ENCODE results near the gene SFI1. TPM values are rescaled to one million over a fixed set of nuclear protein-coding genes. Genes with fewer than 3 reads are reported as not detected.

The SFI1 gene
- polyA plus RNA-seq, 1 donor (not counting 4 experiments of a cell fraction or from before 2014, with no cell fraction given), result 10.7 TPM

GRCh38 chr22:31575190-31575589 lies 78.9 kb downstream of the SFI1 start:
- Histone ChIP-seq H3K27me3 (ENCODE audit: control insufficient read depth, extremely low read depth, insufficient read depth, low read length) (no peaks in the 10 kb centered on the region), H3K9me1 (ENCODE audit: control insufficient read depth, extremely low read depth, insufficient read depth, low read length) (no peaks in the 10 kb centered on the region), H3K4me1 (ENCODE audit: control insufficient read depth, extremely low read depth, insufficient read depth, low read length) (no peaks in the 10 kb centered on the region), H3K27ac (ENCODE audit: control insufficient read depth, insufficient read depth, low read length) (no peak overlapping the region), H3K4me3 (ENCODE audit: control insufficient read depth in 2 of 3, extremely low read depth in 1 of 3, insufficient read depth in 2 of 3, low read depth in 1 of 3, low read length in 3 of 3) (no peak overlapping the region), H3K9ac (ENCODE audit: control insufficient read depth, extremely low read depth, insufficient read depth, low read length) (no peak overlapping the region), H4K20me1 (ENCODE audit: control insufficient read depth, extremely low read depth, insufficient read depth, low read length) (no peaks in the 10 kb centered on the region), H3K79me2 (ENCODE audit: control insufficient read depth, insufficient read depth, low read length) (no peaks in the 10 kb centered on the region), H3K36me3 (ENCODE audit: control insufficient read depth in 2 of 2, extremely low read depth in 1 of 2, insufficient read depth in 2 of 2, low read length in 2 of 2) (peaks cover 0 to 6% of the 10 kb centered on the region in 2 experiments), H3K9me3 (ENCODE audit: control insufficient read depth, low read depth, low read length) (no peaks in the 10 kb centered on the region), H2AFZ (ENCODE audit: control insufficient read depth, low read length) (no peak overlapping the region), H3K4me2 (ENCODE audit: control insufficient read depth, extremely low read depth, insufficient read depth, low read depth, low read length) (no peak overlapping the region)
- dilution Hi-C loops (cut with MboI; ENCODE audit: extremely low pct_ligation_motif_present, low sequenced_read_pairs), result no loop called here
- no peak for TF ChIP-seq EZH2 (IDR thresholded peaks at IDR 0.05; ENCODE audit: low read length)
- no peak for TF ChIP-seq CTCF (optimal IDR thresholded peaks at IDR 0.05 in 1 of 3, IDR thresholded peaks at IDR 0.05 in 1 of 3, conservative IDR thresholded peaks at IDR 0.05 in 1 of 3; ENCODE audit: extremely low read depth in 1 of 3, insufficient read depth in 2 of 3, low read length in 3 of 3)
- no peak for DNase-seq (ENCODE audit: low read depth, low spot score)
- no peak for FAIRE-seq

GRCh38 chr22:31577711-31578110 lies 81.4 kb downstream of the SFI1 start:
- DNase-seq (ENCODE audit: low read depth, low spot score), result no peak
- Histone ChIP-seq H3K4me2 (ENCODE audit: control insufficient read depth, extremely low read depth, insufficient read depth, low read depth, low read length) (no peak overlapping the region), H2AFZ (ENCODE audit: control insufficient read depth, low read length) (no peak overlapping the region), H3K79me2 (ENCODE audit: control insufficient read depth, insufficient read depth, low read length) (no peaks in the 10 kb centered on the region), H3K4me1 (ENCODE audit: control insufficient read depth, extremely low read depth, insufficient read depth, low read length) (no peaks in the 10 kb centered on the region), H3K27me3 (ENCODE audit: control insufficient read depth, extremely low read depth, insufficient read depth, low read length) (no peaks in the 10 kb centered on the region), H3K36me3 (ENCODE audit: control insufficient read depth in 2 of 2, extremely low read depth in 1 of 2, insufficient read depth in 2 of 2, low read length in 2 of 2) (peaks cover 0 to 6% of the 10 kb centered on the region in 2 experiments), H3K27ac (ENCODE audit: control insufficient read depth, insufficient read depth, low read length) (no peak overlapping the region), H3K9me3 (ENCODE audit: control insufficient read depth, low read depth, low read length) (no peaks in the 10 kb centered on the region), H3K9me1 (ENCODE audit: control insufficient read depth, extremely low read depth, insufficient read depth, low read length) (no peaks in the 10 kb centered on the region), H4K20me1 (ENCODE audit: control insufficient read depth, extremely low read depth, insufficient read depth, low read length) (no peaks in the 10 kb centered on the region), H3K9ac (ENCODE audit: control insufficient read depth, extremely low read depth, insufficient read depth, low read length) (no peak overlapping the region), H3K4me3 (ENCODE audit: control insufficient read depth in 2 of 3, extremely low read depth in 1 of 3, insufficient read depth in 2 of 3, low read depth in 1 of 3, low read length in 3 of 3) (no peak overlapping the region)
- TF ChIP-seq EZH2 (IDR thresholded peaks at IDR 0.05; ENCODE audit: low read length), result no peak
- no peak for TF ChIP-seq CTCF (optimal IDR thresholded peaks at IDR 0.05 in 1 of 3, IDR thresholded peaks at IDR 0.05 in 1 of 3, conservative IDR thresholded peaks at IDR 0.05 in 1 of 3; ENCODE audit: extremely low read depth in 1 of 3, insufficient read depth in 2 of 3, low read length in 3 of 3)
- dilution Hi-C loops (cut with MboI; ENCODE audit: extremely low pct_ligation_motif_present, low sequenced_read_pairs), result no loop called here
- no peak for FAIRE-seq
